NK-92 treated with Interleukin-12 subunit alpha and Interleukin-12 subunit beta, amount 100 ng/mL, for 24 hours (cell line): ENCODE results near the gene MPPED1.

Experiments
- DNase-seq: peaks from one replicate; lab custom pipeline; 2025; lab: John Stamatoyannopoulos, UW

Gene MPPED1

GRCh38 chr22:43449205-43449830 lies 37.5 kb downstream of the MPPED1 start:
- no peak for DNase-seq

GRCh38 chr22:43449831-43450225 lies 38.0 kb downstream of the MPPED1 start:
- DNase-seq: no peak

DNA sequence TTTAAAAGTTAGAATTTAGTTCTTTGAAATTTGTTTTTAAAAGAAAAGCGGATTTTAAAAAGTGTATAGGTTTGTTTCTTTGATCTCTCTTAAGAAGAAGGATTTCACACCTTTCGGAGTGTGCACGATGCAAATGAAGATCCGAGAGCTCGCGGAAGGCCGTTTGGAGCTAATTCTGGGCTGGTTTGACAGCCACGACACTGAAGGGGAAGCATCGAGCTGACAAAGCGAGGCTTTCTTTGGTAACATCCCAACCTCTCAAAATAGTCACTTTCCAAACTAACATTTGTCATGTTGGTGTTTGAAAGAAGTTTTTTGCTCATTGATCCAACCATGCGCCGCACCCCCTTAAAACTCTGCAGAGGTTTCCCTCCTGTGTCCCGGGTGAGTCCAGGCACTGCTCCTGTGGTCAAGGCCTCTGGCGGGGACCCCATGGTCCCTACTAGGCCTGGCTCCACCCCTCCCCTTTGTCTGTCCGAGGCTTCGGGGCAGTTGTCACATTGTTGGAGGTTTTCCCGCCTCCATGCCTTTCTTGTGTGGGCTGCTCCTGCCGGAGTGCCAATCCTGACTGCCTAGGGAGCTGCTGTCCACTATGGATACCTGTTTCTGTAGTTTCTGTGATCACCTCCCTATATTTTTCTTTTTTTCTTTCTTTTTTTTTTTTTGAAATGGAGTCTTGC lies 39.7 kb downstream of the MPPED1 start:
- no peak for DNase-seq

GRCh38 chr22:43455846-43456245 lies 44.0 kb downstream of the MPPED1 start:
- DNase-seq: no peak

DNA sequence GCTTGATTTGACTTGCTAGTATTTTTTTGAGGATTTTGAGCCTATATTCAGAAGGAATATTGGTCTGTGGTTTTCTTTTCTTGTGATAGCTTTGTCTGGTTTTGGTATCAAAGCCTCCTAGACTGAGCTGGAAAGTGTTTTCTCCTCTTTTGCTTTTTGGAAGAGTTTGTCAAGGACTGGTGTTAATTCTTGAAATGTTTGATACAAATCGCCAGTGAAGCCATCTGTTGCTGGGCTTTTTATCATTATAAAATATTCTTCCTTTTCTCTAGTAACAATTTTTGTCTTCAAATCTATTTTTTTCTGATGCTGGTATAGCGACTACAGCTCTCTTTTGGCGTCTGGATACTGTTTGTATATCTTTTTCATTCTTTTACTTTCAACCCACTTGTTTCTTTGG lies 45.2 kb downstream of the MPPED1 start:
- DNase-seq: no peak

- DNase-seq: no peak
Measured at GRCh38 chr22:43462701-43463100, 50.9 kb downstream of the MPPED1 start.

DNA sequence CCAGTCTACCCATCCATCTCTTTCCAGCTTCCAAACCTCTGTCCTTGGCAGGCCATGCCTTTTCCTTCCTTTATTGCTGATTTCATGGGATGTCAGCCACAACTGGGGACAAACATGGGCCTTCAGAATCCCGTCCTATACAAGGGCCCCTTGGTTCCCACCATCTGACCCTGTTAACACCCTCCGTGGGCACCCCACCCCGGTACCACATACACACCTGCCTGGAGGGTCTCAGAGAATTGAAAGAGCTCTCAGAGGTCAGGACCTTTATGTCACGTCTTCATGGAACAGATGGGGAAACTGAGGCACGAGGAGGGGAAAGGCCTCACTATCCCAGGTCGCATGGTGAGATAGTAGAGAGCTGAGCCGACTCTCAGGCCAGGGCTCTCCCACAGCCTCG lies 53.0 kb downstream of the MPPED1 start:
- DNase-seq: no peak

- DNase-seq: no peak
Measured at GRCh38 chr22:43465291-43466015, 53.6 kb downstream of the MPPED1 start.

- no peak for DNase-seq
Measured at GRCh38 chr22:43466710-43467109, 54.9 kb downstream of the MPPED1 start.

DNA sequence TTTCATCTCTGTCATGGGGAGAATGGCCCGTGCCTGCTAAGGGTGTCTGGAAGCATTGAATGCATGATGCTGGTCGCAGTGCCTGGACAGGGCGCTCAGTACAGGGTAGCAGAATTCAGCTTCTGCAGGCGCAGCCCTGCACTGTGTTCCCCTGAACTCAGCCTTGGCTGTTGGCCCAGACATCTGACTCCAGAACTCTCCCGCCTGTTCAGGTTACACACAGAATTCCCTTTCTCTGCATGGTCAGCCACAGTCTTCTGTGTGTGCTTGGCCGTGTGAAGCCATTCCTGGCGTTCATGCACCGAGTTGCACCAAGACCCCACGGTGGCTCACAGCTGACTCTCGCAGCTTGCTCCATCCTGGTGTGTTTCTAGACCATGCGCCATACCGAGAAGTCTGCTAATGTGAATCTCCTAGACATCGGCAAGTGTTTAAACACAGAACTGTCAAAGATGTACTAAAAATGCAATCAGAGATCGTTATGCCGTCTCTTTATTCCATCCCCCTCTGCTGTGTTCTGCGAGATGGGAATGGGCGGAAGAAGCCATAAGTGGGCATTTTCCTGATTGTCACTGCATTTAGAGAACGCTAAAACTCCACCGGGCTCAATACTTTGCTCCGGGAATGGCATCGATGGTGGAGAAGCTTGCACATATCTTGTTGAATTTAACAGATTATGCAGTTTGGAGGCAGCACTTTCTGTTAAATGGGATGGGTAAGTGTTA lies 55.6 kb downstream of the MPPED1 start:
- DNase-seq: no peak

DNA sequence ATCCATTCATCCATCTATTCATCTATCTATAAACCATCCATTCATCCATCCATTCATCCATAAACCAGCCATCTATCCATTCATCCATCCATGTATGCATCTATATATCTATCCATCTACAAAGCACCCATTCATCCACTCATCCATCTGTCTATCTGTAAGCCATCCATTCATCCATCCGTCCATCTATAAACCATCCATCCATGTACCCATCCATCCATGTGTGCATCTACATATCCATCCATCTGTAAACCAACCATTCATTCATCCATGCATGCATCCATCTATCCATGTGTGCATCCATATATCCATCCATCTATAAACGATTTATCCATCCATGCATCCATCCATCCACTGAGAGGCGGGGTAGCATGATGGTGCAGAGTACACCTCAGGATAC lies 58.4 kb downstream of the MPPED1 start:
- DNase-seq: no peak

DNA sequence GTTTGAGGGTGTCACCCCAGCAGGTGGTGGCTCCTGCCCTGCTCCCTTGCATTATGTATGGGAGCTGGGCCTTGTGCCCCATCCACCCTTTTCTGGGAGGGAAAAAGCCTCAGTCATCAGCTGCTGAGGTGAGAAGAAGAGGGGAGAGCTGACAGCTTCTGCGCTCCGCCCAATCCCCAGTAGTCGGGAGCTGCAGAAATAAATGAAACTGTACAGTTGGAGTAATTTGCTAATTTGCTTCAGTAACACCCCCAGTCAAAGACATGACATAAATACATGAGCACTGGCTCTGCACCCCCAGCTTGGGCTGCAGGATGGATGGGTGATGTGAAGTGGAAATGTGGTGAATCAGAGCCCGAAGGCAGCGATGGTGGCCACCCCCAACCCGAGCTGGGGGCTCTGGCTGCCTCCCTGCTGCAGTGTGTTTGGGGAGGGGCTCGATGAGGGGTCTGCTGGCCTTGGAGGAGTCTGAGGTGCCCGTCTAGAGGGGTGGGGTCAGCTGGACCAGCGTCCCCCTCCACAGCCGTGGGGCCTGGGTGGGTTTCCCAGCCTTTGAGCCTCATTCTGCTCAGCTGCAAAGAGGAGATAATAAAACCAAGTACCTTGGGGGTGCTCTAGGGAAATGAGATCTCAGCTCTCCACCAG lies 59.2 kb downstream of the MPPED1 start:
- no peak for DNase-seq

GRCh38 chr22:43471606-43472135 lies 59.9 kb downstream of the MPPED1 start:
- DNase-seq: no peak

- no peak for DNase-seq
Measured at GRCh38 chr22:43473031-43473430, 61.2 kb downstream of the MPPED1 start.

DNA sequence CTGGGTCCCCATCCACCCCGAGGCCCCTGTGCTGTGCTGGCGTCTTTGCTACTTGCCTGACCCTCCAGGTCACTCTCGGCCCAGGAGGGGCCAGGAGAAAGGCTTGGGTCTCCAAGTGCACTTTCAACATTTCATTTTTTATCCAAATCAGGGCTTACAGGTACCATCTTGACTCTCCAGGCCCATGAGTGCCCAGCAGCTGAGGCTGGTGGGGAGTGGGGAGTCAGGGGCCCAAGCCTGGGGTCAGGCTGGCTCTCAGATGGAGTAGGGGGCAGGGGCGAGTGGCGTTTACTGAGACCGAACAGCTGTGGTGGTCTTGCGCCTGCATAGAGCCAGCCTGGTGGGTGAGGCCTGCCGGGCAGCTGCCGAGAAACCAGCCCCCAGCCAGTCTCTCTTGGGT lies 61.6 kb downstream of the MPPED1 start:
- DNase-seq: no peak

GRCh38 chr22:43474161-43475101 lies 62.6 kb downstream of the MPPED1 start:
- DNase-seq: no peak

DNA sequence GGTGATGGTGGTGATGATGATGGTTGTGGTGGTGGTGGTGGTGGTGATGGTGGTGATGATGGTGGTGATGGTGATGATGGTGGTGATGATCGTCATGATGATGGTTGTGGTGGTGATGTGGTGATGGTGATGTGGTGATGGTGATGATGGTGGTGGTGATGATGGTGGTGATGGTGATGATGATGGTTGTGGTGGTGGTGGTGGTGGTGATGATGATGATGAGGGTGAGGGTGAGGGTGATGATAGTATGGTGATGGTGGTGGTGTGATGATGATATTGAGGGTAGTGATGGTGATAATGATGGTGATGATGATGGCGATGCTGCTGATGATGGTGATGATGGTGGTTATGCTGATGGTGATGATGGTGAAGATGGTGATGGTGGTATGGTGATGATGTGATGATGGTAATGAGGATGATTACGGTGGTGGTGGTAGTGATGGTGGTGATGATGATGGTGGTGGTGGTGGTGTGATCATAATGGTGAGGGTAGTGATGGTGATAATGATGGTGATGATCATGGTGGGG lies 63.8 kb downstream of the MPPED1 start:
- DNase-seq: no peak

DNA sequence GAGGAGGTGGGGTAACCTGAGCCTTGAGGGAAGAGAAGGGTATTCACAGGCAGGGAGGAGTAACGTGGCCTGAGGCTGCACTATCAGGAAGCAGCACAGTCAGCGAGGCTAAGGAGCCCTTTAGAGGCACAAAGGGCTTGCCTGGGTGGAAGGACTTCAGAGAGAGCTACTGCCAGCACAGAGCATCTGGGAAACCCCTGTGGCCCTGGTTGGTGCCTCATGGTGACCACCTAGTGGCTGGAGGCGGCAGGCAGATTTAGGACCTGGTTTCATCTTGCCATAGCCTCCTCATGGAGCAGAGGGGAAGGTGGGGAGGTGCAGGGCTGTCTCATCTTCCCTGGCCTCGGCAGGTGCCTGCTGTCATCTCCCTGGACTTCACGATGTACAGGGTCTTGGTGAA lies 64.5 kb downstream of the MPPED1 start:
- no peak for DNase-seq

- DNase-seq: no peak
Measured at GRCh38 chr22:43476751-43477725, 65.2 kb downstream of the MPPED1 start.
